Astrocyte of the cerebellum (primary cell): Measurements from ENCODE around the gene CLIC1.
A peak's percentile ranks its signal among the peaks of the same experiment; 100 is the strongest.

Experiments used
- DNase-seq: peaks from one replicate; pipeline ENCODE4 v3.0.0-alpha.2; 2011; ENCODE audit warnings: low read depth
- H3K4me3 ChIP-seq: 2 replicates; pipeline ENCODE4 v1.5.1; 2011; ENCODE audit warnings: mild to moderate bottlenecking, low read depth, low read length, moderate library complexity
- CTCF ChIP-seq: IDR thresholded peaks from 2 replicates; pipeline ENCODE4 v1.5.1; 2012; ENCODE audit warnings: low read length, low read depth, moderate library complexity, mild to moderate bottlenecking; ENCODE audit errors: missing control alignments
- in situ Hi-C: cut with HindIII; loops from 2 replicates; pipeline ENCODE4 v1.10.0; 2017; ENCODE audit warnings: low sequenced_read_pairs

CLIC1 gene

GRCh38 chr6:31768363-31769257 is 32.3 kb upstream of the CLIC1 start:
- no peak for DNase-seq
- H3K4me3 ChIP-seq, result no peak overlapping the region
- in situ Hi-C loops, result no loop called here
- TF ChIP-seq CTCF, result no peak

- TF ChIP-seq CTCF, result no peak
- in situ Hi-C loops, result no loop called here
- DNase-seq, result no peak
- H3K4me3 ChIP-seq, result no peak overlapping the region
Observed at GRCh38 chr6:31767096-31767645, 30.8 kb upstream of the CLIC1 start.

- H3K4me3 ChIP-seq, result peak overlapping the region; percentile 29
- no peak for TF ChIP-seq CTCF
- no peak for DNase-seq
- in situ Hi-C loops, result no loop called here
Observed at GRCh38 chr6:31765910-31766794, 29.8 kb upstream of the CLIC1 start.

GRCh38 chr6:31765559-31765909 is 29.2 kb upstream of the CLIC1 start:
- no peak overlapping the region for H3K4me3 ChIP-seq
- TF ChIP-seq CTCF, result no peak
- DNase-seq, result no peak
- in situ Hi-C loops, result no loop called here

- no peak overlapping the region for H3K4me3 ChIP-seq
- in situ Hi-C loops, result no loop called here
- no peak for TF ChIP-seq CTCF
- DNase-seq, result no peak
Observed at GRCh38 chr6:31764198-31764597, 27.9 kb upstream of the CLIC1 start.

- no peak overlapping the region for H3K4me3 ChIP-seq
- in situ Hi-C loops, result no loop called here
- TF ChIP-seq CTCF, result no peak
- DNase-seq, result no peak
Observed at GRCh38 chr6:31763619-31763940, 27.2 kb upstream of the CLIC1 start.
